Measurements from ENCODE around the gene CAV2.

Gene CAV2

DNA sequence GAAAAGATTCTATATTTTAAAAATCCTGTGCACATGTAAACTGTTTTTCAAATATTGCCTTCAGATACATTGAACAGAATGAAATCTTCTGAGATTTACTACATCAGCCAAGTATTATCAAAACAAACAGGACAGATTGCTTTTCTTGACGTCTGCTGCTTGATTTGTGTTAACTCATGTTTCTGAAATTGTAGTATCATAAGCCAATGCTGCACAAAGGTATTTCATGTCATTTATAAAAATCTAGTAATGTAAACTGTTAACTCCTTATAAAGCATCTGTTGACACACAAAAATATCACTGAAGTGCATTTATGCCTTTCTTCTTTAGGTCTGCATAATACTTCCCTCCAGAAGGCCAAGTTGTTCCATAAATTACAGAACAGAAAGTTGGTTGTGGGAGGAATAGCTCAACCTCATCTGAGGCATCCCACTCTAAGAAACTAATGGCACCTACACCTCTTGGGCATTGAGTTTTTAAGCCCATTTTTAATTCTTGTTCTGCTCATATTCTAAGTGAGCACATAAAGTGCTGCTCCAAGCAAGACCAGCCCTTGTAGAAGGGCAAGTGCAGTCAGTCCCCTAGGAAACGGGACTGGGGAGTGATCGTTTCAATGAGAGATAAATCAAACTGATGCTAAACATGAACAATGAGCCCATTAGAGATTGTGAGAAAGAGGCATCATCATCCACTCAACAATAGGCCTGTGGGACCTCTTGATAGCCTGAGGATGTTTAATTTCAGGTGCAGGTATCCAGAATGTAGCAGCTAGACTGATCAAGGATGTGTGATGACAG is 53.8 kb downstream of the CAV2 start:
- H3K4me3 ChIP-seq (ENCODE audit: low read length in 2 of 2), result no peak overlapping the region
- no peaks in the 10 kb centered on the region for H3K27me3 ChIP-seq (ENCODE audit: control insufficient read depth in 2 of 2, insufficient read depth in 2 of 2, low read length in 2 of 2)
- no peaks in the 10 kb centered on the region for H3K36me3 ChIP-seq (ENCODE audit: control insufficient read depth in 2 of 2, insufficient read depth in 2 of 2, low read length in 2 of 2)
- H3K9ac ChIP-seq (ENCODE audit: low read depth in 1 of 2, low read length in 2 of 2), result no peak overlapping the region
- no peak overlapping the region for H3K27ac ChIP-seq (ENCODE audit: low read depth in 2 of 2, low read length in 2 of 2)
- no peaks in the 10 kb centered on the region for H3K9me3 ChIP-seq (ENCODE audit: control insufficient read depth in 2 of 2, low read length in 2 of 2)
- H3K4me1 ChIP-seq (ENCODE audit: control insufficient read depth in 2 of 2, insufficient read depth in 2 of 2, low read length in 2 of 2), result no peaks in the 10 kb centered on the region

DNA sequence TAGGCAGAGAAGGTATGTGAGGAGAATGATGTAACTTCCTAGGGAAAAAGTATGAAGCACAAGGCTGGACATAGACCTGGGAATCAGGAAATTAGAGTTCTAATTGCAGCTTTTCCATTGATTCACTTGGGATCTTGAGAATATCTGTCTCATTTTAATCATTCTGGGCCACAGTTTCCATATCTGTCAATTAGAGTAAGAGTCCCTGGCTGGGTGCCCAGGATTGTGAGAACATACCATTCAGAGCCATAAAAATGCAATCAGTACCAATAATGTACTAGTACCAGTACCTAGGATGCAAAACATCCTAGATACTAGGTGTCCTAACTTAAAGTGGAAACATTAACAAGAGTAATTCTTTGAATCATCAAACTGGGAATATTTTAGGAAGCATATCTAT is 54.9 kb downstream of the CAV2 start:
- Histone ChIP-seq H3K4me1 (ENCODE audit: control insufficient read depth in 2 of 2, insufficient read depth in 2 of 2, low read length in 2 of 2) (no peaks in the 10 kb centered on the region), H3K27ac (ENCODE audit: low read depth in 2 of 2, low read length in 2 of 2) (no peak overlapping the region), H3K4me3 (ENCODE audit: low read length in 2 of 2) (no peak overlapping the region), H3K36me3 (ENCODE audit: control insufficient read depth in 2 of 2, insufficient read depth in 2 of 2, low read length in 2 of 2) (no peaks in the 10 kb centered on the region), H3K9me3 (ENCODE audit: control insufficient read depth in 2 of 2, low read length in 2 of 2) (no peaks in the 10 kb centered on the region), H3K27me3 (ENCODE audit: control insufficient read depth in 2 of 2, insufficient read depth in 2 of 2, low read length in 2 of 2) (no peaks in the 10 kb centered on the region), H3K9ac (ENCODE audit: low read depth in 1 of 2, low read length in 2 of 2) (no peak overlapping the region)

DNA sequence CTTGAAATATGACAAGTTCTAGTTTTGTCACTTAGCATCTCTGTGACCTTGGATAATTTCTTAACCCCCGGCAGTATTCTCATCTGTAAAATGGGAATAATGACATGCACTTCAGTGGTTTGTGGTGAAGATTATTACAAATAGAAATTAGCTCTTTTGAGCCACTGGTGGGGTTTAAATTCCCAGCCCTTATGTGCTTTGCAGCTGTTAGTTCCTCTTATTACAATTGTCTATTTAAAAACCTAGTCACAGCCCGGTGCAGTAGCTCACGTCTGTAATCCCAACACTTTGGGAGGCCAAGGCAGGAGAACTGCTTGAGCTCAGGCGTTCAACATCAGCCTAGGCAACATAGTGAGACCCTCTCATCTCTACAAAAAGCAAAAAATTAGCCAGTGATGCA is 55.4 kb downstream of the CAV2 start:
- Histone ChIP-seq H3K9me3 (ENCODE audit: control insufficient read depth in 2 of 2, low read length in 2 of 2) (no peaks in the 10 kb centered on the region), H3K27me3 (ENCODE audit: control insufficient read depth in 2 of 2, insufficient read depth in 2 of 2, low read length in 2 of 2) (no peaks in the 10 kb centered on the region), H3K4me3 (ENCODE audit: low read length in 2 of 2) (no peak overlapping the region), H3K36me3 (ENCODE audit: control insufficient read depth in 2 of 2, insufficient read depth in 2 of 2, low read length in 2 of 2) (no peaks in the 10 kb centered on the region), H3K4me1 (ENCODE audit: control insufficient read depth in 2 of 2, insufficient read depth in 2 of 2, low read length in 2 of 2) (no peaks in the 10 kb centered on the region), H3K27ac (ENCODE audit: low read depth in 2 of 2, low read length in 2 of 2) (no peak overlapping the region), H3K9ac (ENCODE audit: low read depth in 1 of 2, low read length in 2 of 2) (no peak overlapping the region)

DNA sequence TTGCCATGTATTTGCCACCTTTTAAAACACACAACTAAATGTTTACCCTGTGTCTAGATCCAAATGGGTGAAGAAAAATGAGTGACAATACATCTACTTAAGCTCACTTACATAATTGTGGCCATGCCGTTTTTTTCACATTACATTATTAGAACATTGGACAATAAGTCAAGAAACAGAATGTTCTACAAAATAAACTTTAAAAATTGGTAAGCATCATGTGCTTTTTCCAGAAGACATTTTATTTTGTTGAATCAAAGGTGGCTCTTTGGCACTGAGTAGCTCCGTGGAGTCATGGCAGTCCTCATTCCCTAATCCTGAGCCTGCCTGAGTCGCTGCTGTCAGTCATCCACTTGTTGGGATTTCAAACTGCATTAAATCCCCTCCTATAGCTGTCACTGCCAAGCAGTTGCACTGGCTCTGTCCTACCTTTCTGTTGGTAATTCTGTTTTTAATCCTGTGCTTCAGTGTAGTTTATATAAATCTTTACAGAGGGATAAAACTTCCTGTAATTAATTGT is 57.6 kb downstream of the CAV2 start:
- Histone ChIP-seq H3K4me1 (ENCODE audit: control insufficient read depth in 2 of 2, insufficient read depth in 2 of 2, low read length in 2 of 2) (no peaks in the 10 kb centered on the region), H3K4me3 (ENCODE audit: low read length in 2 of 2) (no peak overlapping the region), H3K27me3 (ENCODE audit: control insufficient read depth in 2 of 2, insufficient read depth in 2 of 2, low read length in 2 of 2) (no peaks in the 10 kb centered on the region), H3K9me3 (ENCODE audit: control insufficient read depth in 2 of 2, low read length in 2 of 2) (no peaks in the 10 kb centered on the region), H3K9ac (ENCODE audit: low read depth in 1 of 2, low read length in 2 of 2) (no peak overlapping the region), H3K36me3 (ENCODE audit: control insufficient read depth in 2 of 2, insufficient read depth in 2 of 2, low read length in 2 of 2) (no peaks in the 10 kb centered on the region), H3K27ac (ENCODE audit: low read depth in 2 of 2, low read length in 2 of 2) (no peak overlapping the region)

DNA sequence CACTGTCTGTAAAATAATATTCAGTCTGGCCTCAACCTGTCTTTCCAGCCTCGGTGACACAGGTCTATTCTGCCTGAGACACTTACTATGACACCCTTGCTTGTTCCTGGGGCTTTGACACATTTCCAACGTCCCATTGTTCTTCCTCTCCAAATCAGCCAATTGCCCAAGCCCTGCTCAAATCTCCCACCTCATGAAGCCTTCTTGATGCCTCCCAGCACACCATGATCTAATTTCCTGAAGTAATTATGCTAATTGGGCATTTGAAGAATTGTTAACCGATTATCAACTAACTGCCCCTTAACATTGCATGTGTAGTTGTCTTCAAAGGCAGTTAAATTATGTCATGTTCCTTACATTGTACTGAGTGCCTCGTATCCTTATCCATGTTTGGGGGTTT is 58.4 kb downstream of the CAV2 start:
- no peaks in the 10 kb centered on the region for H3K36me3 ChIP-seq (ENCODE audit: control insufficient read depth in 2 of 2, insufficient read depth in 2 of 2, low read length in 2 of 2)
- no peak overlapping the region for H3K9ac ChIP-seq (ENCODE audit: low read depth in 1 of 2, low read length in 2 of 2)
- no peak overlapping the region for H3K27ac ChIP-seq (ENCODE audit: low read depth in 2 of 2, low read length in 2 of 2)
- H3K27me3 ChIP-seq (ENCODE audit: control insufficient read depth in 2 of 2, insufficient read depth in 2 of 2, low read length in 2 of 2), result no peaks in the 10 kb centered on the region
- no peaks in the 10 kb centered on the region for H3K9me3 ChIP-seq (ENCODE audit: control insufficient read depth in 2 of 2, low read length in 2 of 2)
- no peaks in the 10 kb centered on the region for H3K4me1 ChIP-seq (ENCODE audit: control insufficient read depth in 2 of 2, insufficient read depth in 2 of 2, low read length in 2 of 2)
- no peak overlapping the region for H3K4me3 ChIP-seq (ENCODE audit: low read length in 2 of 2)
